Pancreas (tissue), 10 donors: ENCODE results near the gene GNAS-AS1. TPM values are rescaled to one million over a fixed set of nuclear protein-coding genes. Genes with fewer than 3 reads are reported as not detected.
A peak's percentile ranks its signal among the peaks of the same experiment; 100 is the strongest.

Source experiments
- ATAC-seq, 4 donors: fragments of 200-7000 bp; cut with Tn5 transposase; one replicate each; pipeline versions ENCODE4 v1.8.0 to v1.9.1; 2020; ENCODE audit warnings: mild to moderate bottlenecking in 4 of 4, moderate library complexity in 4 of 4
- DNase-seq, 6 donors: peaks; one replicate each; pipeline ENCODE4 v3.0.0-alpha.2; 2020
- FAIRE-seq: peaks from 2 replicates; lab custom pipeline; 2012; peaks lifted over from hg19 to GRCh38; lab: Jason Lieb, UNC
- H3K27ac ChIP-seq, 4 donors: fragments of 200-600 bp; sonication (generic); 1 replicate in 3 of 4; 2 replicates in 1 of 4; pipeline versions ENCODE4 v1.5.0 to v1.8.0; 2020
- H3K27me3 ChIP-seq, 4 donors: fragments of 200-600 bp; one replicate each; pipeline ENCODE4 v1.8.0; 2021
- H3K36me3 ChIP-seq, 3 donors: fragments of 200-600 bp; sonication (generic) in 1 of 3; one replicate each; pipeline versions ENCODE4 v1.5.0 to v1.8.0; 2020 to 2021
- H3K4me1 ChIP-seq, 3 donors: fragments of 200-600 bp; one replicate each; pipeline ENCODE4 v1.8.0; 2021
- H3K4me3 ChIP-seq, 4 donors: fragments of 200-600 bp; sonication (generic) in 2 of 4; one replicate each; pipeline versions ENCODE4 v1.5.0 to v1.8.0; 2020 to 2021
- H3K9me3 ChIP-seq, 4 donors: fragments of 200-600 bp; one replicate each; pipeline ENCODE4 v1.8.0; 2021
- WGBS, 2 donors: extraction: QIAGEN DNeasy Blood & Tissue Kit; methylation state at CpG; one replicate each; pipeline ENCODE4 v1.1.7; 2013; 5-methylcytosine and 5-hydroxymethylcytosine counted together
- intact Hi-C, 3 donors: fragments of 100-400 bp; cut with DNase I; formaldehyde crosslinking; loops; one replicate each; pipeline versions ENCODE4 v1.11.1 to v1.14.2; 2022
- polyA plus RNA-seq, 2 donors: library from polyadenylated mRNA; stranded (reverse); fragments of 200-250 nt; gene quantifications; one replicate each; pipeline ENCODE4 v1.2.3, GENCODE V29; 2013
- total RNA-seq, 6 donors: library from RNA; stranded (reverse); fragmentation: NEBNext Ultra II Directional in 4 of 6; extraction: Animal tissue kit (Norgen Biotek cat#: 25700) in 4 of 6; gene quantifications; one replicate each; pipeline versions ENCODE4 v1.2.1 to v1.2.4, GENCODE V29; 2021 to 2023
- TF ChIP-seq, protein P1 (sequence below), 4 donors: fragments of 200-600 bp; sonication (generic) in 3 of 4; IDR thresholded peaks; one replicate each; pipeline versions ENCODE4 v1.5.0 to v1.8.0; 2021; ENCODE audit warnings: antibody characterized with exemption in 4 of 4
- donor health status: healthy with polysubstance abuse.
- donor health status: DM: no; HTN: no; CAD: no; lungs with moderate emphysema.
- donor health status: DM: no; HTN: no; CAD: no.
- donor health status: control.
- donor health status: control.
- donor health status: Bipolar disorder and iron deficiency.
- donor health status: DM: yes; HTN: yes; CAD: no.
- donor health status: DM: no; HTN: no; CAD: no.
- donor health status: DM: no; HTN: no; CAD: no.
- donor health status: DM: yes; HTN: yes; CAD: no.

Gene GNAS-AS1
- total and polyA plus RNA-seq, 8 donors = 0.47 to 2.8 (median 0.58) TPM

DNA sequence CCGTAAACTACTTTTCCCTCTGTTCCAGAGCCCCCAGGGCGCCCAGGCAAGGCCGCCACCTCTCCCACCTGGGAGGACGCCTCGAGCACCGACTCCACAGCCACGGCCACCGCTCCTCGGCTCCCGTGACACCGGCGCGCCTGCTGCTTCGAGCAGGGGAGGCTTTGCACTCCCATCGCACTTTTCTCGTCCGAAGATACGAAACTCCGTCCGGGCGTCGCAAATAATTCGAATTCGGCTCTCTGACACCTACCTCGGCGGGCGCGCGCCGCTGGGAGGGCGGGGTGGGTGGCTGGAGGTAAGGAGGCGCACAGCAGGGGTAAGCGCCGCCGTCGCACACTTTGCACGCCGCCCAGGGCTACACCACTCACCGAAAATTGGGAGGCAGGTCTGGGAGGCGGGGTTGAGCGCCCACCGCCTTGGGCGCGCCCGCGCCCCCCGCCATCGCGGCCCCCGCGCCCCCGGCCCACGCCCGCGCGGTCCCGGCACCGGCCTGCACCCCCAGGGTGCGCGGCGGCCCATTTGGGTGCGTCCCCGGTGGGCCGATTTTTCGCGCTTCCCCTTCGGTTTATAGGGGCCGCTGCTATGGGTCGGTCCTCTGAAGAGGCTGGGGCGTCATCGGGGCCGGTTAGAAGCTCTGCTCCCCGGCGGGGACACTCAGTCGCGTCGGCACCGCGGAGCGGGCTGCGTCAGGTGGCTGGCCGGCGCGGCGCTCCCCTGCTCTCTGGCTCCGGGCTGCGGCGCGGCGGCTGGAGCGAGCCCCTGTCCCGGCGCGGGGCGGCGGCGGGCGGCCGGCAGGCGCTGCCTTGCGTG is 38.0 kb upstream of the GNAS-AS1 start:
- intact Hi-C loops = no loop called here
- Histone ChIP-seq H3K9me3 (no peaks in the 10 kb centered on the region), H3K27me3 (no peaks in the 10 kb centered on the region), H3K4me3 (peak overlapping the region; percentile 20 to 68 (median 55)), H3K4me1 (peaks cover 7 to 9% (median 7%) of the 10 kb centered on the region in 3 donors), H3K36me3 (no peaks in the 10 kb centered on the region), H3K27ac (peak overlapping the region; percentile 45 to 98 (median 74))
- TF ChIP-seq, protein P1, sequence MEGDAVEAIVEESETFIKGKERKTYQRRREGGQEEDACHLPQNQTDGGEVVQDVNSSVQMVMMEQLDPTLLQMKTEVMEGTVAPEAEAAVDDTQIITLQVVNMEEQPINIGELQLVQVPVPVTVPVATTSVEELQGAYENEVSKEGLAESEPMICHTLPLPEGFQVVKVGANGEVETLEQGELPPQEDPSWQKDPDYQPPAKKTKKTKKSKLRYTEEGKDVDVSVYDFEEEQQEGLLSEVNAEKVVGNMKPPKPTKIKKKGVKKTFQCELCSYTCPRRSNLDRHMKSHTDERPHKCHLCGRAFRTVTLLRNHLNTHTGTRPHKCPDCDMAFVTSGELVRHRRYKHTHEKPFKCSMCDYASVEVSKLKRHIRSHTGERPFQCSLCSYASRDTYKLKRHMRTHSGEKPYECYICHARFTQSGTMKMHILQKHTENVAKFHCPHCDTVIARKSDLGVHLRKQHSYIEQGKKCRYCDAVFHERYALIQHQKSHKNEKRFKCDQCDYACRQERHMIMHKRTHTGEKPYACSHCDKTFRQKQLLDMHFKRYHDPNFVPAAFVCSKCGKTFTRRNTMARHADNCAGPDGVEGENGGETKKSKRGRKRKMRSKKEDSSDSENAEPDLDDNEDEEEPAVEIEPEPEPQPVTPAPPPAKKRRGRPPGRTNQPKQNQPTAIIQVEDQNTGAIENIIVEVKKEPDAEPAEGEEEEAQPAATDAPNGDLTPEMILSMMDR (IDR thresholded peaks at IDR 0.05) = no peak
- DNase-seq (peak; percentile 77 to 92 (median 83)), FAIRE-seq (no peak), ATAC-seq (peak; percentile 59 to 65 (median 61))
- WGBS, 2 donors = 53 to 54% methylated on average over 93 to 101 of the region's 101 CpGs

DNA sequence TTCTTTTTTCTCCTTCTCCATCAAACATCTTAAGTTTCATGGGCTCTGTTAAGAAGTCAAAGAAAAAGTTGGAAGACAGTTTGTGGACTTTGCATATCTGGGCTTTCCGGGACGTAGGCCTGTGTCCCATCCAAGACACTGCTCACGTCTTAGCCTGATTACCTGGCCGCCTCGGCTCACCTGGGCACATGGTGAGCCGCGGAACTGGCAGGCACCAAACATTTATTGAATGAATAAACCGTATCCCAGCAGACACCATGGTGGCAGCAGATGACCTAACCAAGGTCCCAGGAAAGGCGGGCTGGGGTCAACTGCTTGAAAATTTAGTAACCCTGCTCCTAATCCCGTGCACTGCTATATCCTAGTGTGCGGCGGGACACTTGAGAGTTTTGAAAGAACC is 37.4 kb upstream of the GNAS-AS1 start:
- no peaks in the 10 kb centered on the region for H3K27me3 ChIP-seq
- TF ChIP-seq, protein P1 (IDR thresholded peaks at IDR 0.05) = no peak
- H3K36me3 ChIP-seq = no peaks in the 10 kb centered on the region
- peak overlapping the region in 3 of 4 donors; percentile 49 to 98 (median 98) for H3K27ac ChIP-seq
- intact Hi-C loops = no loop called here
- WGBS, 2 donors = 46 to 49% methylated on average over 12 of the region's 12 CpGs
- H3K9me3 ChIP-seq = no peaks in the 10 kb centered on the region
- H3K4me3 ChIP-seq = peak overlapping the region; percentile 20 to 68 (median 55)
- no peak for ATAC-seq
- DNase-seq = no peak
- no peak for FAIRE-seq
- peaks cover under 1 to 3% (median 1%) of the 10 kb centered on the region in 3 donors for H3K4me1 ChIP-seq

DNA sequence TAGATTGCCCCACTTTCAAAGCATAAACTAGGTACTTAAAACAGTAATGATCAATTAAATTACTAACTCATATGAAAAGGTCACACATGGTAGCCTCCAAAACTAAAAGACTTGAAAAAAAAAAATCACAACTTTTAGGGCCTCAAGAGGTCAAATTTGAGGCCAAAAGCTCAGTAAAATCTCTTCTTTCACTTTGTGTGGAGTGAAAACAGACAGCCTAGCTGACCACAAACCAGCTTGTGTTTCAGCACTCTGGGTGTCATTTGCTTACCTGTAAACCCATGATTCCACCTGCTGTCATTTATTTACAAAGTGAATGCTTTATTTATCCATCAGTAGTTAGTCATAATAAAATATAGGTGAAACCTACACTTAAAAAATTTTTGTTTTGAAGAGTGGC is 35.8 kb upstream of the GNAS-AS1 start:
- no peak for FAIRE-seq
- no peaks in the 10 kb centered on the region for H3K36me3 ChIP-seq
- H3K9me3 ChIP-seq = no peaks in the 10 kb centered on the region
- no peaks in the 10 kb centered on the region for H3K4me1 ChIP-seq
- no peaks in the 10 kb centered on the region for H3K27me3 ChIP-seq
- DNase-seq = no peak
- TF ChIP-seq, protein P1 (IDR thresholded peaks at IDR 0.05) = no peak
- no peak overlapping the region for H3K27ac ChIP-seq
- intact Hi-C loops = no loop called here
- no peak overlapping the region for H3K4me3 ChIP-seq
- ATAC-seq = no peak

DNA sequence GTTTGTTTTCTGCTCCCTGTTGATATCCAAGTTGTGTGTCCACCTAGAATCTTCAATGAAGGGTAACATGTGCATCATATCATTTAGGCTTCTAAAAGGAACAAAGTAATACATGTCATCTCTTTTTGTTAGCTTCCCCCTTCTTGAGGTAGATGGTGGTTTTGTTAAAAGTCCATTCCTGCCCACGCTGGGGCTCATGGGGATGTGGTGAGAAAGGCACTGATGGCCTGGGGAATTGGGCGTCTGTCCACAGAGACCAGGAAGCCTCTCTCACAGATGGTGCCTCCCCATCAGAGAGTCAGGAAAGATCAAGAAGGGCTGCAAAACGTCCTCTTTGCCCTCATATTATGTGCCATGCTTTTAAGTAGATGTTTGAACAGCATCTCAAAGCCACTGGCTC is 34.3 kb upstream of the GNAS-AS1 start:
- TF ChIP-seq, protein P1 (IDR thresholded peaks at IDR 0.05) = no peak
- 76 to 82% methylated on average over 3 of the region's 3 CpGs for whole genome bisulfite sequencing, 2 donors

DNA sequence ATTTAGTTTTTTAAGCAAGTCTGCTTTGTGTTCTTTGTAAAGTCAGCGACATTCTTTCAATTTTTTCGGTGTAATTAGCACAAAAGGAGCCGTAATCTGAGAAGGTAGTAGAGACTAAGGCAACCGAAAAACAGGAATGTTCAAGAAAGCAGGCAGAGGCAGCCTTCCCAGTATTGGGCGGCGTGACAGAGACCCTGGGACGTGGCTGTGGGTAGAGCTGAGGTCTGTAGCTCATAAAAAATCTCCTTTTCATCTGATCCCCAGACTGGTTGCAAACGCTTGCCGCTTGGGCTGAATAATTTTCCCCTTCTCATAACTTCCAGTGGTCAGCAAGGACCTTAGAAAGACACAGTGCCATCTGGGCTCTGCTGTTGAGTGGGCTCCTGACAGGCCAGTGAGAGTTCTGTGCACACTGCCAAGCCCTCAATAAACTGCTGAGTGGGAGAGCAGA is 32.6 kb upstream of the GNAS-AS1 start:
- Histone ChIP-seq H3K27ac (no peak overlapping the region), H3K9me3 (no peaks in the 10 kb centered on the region), H3K4me1 (no peaks in the 10 kb centered on the region), H3K36me3 (no peaks in the 10 kb centered on the region), H3K4me3 (no peak overlapping the region), H3K27me3 (no peaks in the 10 kb centered on the region)
- TF ChIP-seq, protein P1 (IDR thresholded peaks at IDR 0.05) = no peak
- intact Hi-C loops = no loop called here
- no peak for DNase-seq
- peak in 1 of 4 donors; percentile 33 for ATAC-seq
- no peak for FAIRE-seq
- WGBS, 2 donors = 84 to 85% methylated on average over 9 of the region's 9 CpGs

More for the DNA sequence above, 34.3 kb upstream of the GNAS-AS1 start:
- no peaks in the 10 kb centered on the region for H3K9me3 ChIP-seq
- no peak for ATAC-seq
- DNase-seq = no peak
- FAIRE-seq = no peak
- intact Hi-C loops = no loop called here
- no peaks in the 10 kb centered on the region for H3K36me3 ChIP-seq
- no peaks in the 10 kb centered on the region for H3K27me3 ChIP-seq
- H3K4me1 ChIP-seq = no peaks in the 10 kb centered on the region
- no peak overlapping the region for H3K27ac ChIP-seq
- no peak overlapping the region for H3K4me3 ChIP-seq
